ENCODE results near the gene GLYATL1B. TPM values are rescaled to one million over a fixed set of nuclear protein-coding genes. Genes with fewer than 3 reads are reported as not detected.
"Not testable (repeated sequence)": the region's sequence is repeated elsewhere in the genome, so short reads cannot be mapped to it uniquely, and the experiment has no call there.

GLYATL1B gene
- total RNA-seq, 1 donor from 2014 or later: not detected

GRCh38 chr11:59062602-59063529 lies 23.2 kb upstream of the GLYATL1B start:
- no peak for TF ChIP-seq CTCF (conservative IDR thresholded peaks at IDR 0.05)
- peaks cover 9% of the 10 kb centered on the region for H3K4me1 Mint-ChIP-seq
- no peak overlapping the region for H3K27ac Mint-ChIP-seq (ENCODE audit: unreplicated experiment)
- H3K4me3 Mint-ChIP-seq: no peak overlapping the region
- H3K9me3 Mint-ChIP-seq: no peaks in the 10 kb centered on the region
- H3K27me3 Mint-ChIP-seq (ENCODE audit: low read depth): peaks cover 42% of the 10 kb centered on the region
- DNase-seq (ENCODE audit: low read depth, low spot score): no peak
- H3K36me3 Mint-ChIP-seq (ENCODE audit: low read depth): no peaks in the 10 kb centered on the region

- not testable (repeated sequence) for H3K27ac Mint-ChIP-seq (ENCODE audit: unreplicated experiment); DNase-seq (ENCODE audit: low read depth, low spot score); H3K4me3 Mint-ChIP-seq; H3K36me3 Mint-ChIP-seq (ENCODE audit: low read depth); H3K9me3 Mint-ChIP-seq; H3K4me1 Mint-ChIP-seq
- H3K27me3 Mint-ChIP-seq (ENCODE audit: low read depth): peaks cover 44% of the 10 kb centered on the region
Measured at GRCh38 chr11:59063996-59064727, 21.9 kb upstream of the GLYATL1B start.

GRCh38 chr11:59069087-59069486 lies 17.0 kb upstream of the GLYATL1B start:
- no peak for TF ChIP-seq CTCF (conservative IDR thresholded peaks at IDR 0.05)
- Mint-ChIP-seq H3K27ac (ENCODE audit: unreplicated experiment) (no peak overlapping the region), H3K36me3 (ENCODE audit: low read depth) (no peaks in the 10 kb centered on the region), H3K9me3 (no peaks in the 10 kb centered on the region), H3K4me3 (no peak overlapping the region), H3K27me3 (ENCODE audit: low read depth) (peaks cover 76% of the 10 kb centered on the region), H3K4me1 (no peaks in the 10 kb centered on the region)
- DNase-seq (ENCODE audit: low read depth, low spot score): no peak

- no peak for DNase-seq (ENCODE audit: low read depth, low spot score)
- H3K4me1 Mint-ChIP-seq: no peaks in the 10 kb centered on the region
- no peak for TF ChIP-seq CTCF (conservative IDR thresholded peaks at IDR 0.05)
- H3K4me3 Mint-ChIP-seq: no peak overlapping the region
- peaks cover 5% of the 10 kb centered on the region for H3K9me3 Mint-ChIP-seq
- no peaks in the 10 kb centered on the region for H3K36me3 Mint-ChIP-seq (ENCODE audit: low read depth)
- H3K27ac Mint-ChIP-seq (ENCODE audit: unreplicated experiment): no peak overlapping the region
- H3K27me3 Mint-ChIP-seq (ENCODE audit: low read depth): peaks cover 28% of the 10 kb centered on the region
Measured at GRCh38 chr11:59076876-59077571, 9.1 kb upstream of the GLYATL1B start.

GRCh38 chr11:59078435-59078834 lies 7.7 kb upstream of the GLYATL1B start:
- Mint-ChIP-seq H3K27me3 (ENCODE audit: low read depth) (peaks cover 16% of the 10 kb centered on the region), H3K27ac (ENCODE audit: unreplicated experiment) (no peak overlapping the region), H3K36me3 (ENCODE audit: low read depth) (no peaks in the 10 kb centered on the region), H3K4me1 (no peaks in the 10 kb centered on the region), H3K4me3 (no peak overlapping the region), H3K9me3 (peaks cover 5% of the 10 kb centered on the region)
- TF ChIP-seq CTCF (conservative IDR thresholded peaks at IDR 0.05): no peak
- DNase-seq (ENCODE audit: low read depth, low spot score): no peak

Data from neural crest cell (in vitro differentiated cells).